ENCODE results near the gene FPR2.
"Not testable (repeated sequence)": the region's sequence is repeated elsewhere in the genome, so short reads cannot be mapped to it uniquely, and the experiment has no call there.

The FPR2 gene

DNA sequence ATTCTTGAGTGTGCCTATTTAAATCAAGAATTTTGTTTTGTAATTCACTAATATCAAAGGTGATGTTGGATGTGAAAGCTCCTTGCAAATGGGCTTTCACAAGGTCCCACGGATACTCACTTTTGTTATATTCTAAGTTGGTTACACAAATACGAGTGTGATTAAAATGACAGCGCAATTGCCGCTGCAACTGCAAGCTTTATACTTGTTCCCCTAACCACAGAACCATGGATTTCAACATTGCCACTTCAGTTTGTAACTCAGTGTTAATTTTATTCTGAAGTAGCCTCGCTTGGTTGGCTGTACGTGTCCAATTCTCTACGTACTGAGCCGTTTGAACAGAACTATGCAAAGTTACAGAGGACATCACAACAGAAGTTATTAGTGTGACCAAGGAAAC is 44.4 kb downstream of the FPR2 start:
- DNase-seq (ENCODE audit: low read depth in 2 of 2) = not testable (repeated sequence)

DNA sequence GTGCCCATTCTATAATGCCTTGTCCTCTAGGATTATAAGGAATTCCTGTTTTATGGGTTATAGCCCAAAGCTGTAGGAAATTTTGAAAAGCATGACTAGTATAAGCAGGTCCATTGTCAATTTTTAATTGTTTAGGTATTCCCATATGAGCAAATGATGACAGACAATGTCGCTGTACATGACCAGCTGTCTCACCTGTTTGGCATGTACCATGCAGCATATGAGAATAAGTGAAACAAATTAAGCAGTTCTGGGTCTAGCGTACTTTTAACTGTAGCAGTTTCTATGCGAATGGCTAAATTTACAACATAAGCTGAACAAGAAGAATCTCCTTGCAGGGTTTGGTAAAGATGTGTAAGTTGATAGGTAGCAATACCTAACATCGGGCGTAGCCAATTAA is 45.6 kb downstream of the FPR2 start:
- not testable (repeated sequence) for DNase-seq (ENCODE audit: low read depth in 2 of 2)

DNA sequence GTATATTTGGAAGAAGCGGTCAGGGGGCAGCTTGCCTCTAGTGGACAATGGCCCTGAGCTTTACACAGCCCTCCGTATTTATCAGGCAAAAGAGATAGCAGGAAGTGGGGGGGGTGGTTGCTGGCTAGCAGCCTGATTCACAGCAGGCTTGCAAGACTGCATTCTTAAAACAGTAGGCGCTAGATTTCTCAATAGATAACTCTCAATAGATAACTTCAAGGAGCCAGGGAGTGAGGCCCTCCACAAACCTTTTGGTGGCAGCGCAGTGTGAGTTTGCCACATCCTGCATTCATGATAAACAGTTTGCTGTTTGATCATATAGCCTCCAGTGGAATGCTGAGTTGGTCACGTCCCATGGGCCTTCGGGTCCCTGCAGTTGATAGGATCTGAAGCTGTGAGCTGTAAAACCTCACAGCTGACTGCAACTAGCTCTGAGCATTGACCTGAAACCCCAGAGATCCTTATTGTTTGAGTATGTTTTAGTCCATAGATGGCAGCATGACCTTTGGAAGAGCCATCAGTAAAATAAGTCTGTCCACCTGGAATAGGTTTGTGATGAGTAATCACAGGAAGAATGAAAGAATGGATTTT is 46.2 kb downstream of the FPR2 start:
- no peak for DNase-seq (ENCODE audit: low read depth in 2 of 2)

DNA sequence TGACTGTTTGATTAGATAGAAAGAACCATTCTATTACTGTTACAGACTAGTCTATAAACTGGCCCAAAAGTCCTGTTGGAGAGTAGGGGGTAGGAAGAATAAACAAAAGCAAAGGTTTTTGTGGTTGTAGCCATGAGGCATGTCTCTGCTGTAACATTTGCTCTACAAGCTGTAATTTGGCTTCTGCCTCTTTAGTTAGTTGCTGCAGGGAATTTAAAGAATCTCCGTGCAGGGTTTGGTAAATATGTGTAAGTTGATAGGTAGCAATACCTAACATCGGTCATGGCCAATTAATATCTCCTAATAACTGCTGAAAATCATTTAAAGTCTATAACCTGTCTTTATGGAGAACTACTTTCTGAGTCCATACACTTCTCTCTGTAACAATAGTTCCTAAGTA is 46.9 kb downstream of the FPR2 start:
- no peak for DNase-seq (ENCODE audit: low read depth in 2 of 2)

DNA sequence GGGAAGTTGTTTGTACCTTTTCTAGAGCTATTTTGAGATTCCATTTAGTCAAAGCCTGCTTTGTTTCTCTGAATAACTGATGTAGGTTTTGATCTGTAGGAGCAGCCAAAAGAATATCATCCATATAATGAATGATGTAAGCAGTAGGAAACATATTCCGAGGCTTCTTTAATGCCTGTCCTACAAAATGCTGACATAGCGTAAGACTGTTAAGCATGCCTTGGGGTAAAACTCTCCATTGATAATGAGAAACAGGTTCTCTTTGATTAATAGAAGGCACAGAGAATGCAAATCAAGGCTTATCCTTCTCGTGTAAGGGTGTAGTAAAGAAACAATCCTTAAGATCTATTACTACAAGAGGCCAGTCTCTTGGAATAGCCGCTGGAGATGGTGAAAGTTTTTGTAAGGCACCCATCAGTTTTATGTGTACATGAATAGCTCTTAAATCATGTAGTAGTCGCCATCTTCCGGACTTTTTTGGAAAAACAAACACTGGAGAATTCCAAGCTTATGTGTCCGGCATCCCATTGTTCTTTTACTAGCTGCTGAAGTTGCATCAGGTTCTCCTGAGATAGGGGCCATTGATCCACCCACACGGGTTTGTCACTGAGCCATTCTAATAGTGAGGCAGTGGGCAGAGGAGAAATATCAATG is 47.5 kb downstream of the FPR2 start:
- DNase-seq (ENCODE audit: low read depth in 2 of 2) = no peak

DNA sequence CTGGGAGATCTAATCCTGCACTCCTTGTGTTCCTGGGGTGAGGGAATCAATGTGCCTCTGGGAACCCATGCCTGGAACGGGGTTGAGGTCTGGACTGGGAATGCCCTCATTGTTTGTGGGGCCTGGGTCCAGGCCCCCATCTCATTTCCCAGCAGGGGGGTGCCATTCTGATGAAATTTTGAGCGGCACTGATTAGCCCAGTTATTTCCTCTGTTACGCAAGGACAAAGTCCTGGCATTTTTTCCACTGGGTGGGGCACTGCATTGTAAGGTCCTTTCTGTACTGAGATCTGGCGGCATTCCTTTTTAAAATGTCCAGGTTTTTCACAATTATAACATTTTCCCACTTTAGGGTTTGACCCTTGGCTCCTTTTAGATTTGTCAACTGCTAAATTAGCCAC is 48.8 kb downstream of the FPR2 start:
- DNase-seq (ENCODE audit: low read depth in 2 of 2) = no peak

DNA sequence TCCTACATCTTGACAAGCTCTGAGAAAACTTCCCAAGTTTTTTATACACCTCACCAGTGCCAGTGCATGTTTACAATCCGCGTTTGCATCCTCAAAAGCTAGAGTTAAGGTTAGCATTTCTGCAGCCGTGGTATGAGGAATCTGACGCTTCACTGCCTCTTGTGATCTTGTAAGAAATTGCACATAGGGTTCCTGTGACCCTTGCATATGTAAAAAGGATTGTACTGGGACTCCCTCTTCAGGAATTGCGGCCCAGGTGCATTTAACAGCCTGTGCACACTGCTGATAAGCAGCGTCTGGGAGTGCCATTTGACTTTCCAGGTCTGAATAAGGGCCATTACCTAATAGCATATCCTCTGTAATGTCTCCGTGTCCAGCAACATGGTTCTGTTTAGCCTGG is 49.2 kb downstream of the FPR2 start:
- no peak for DNase-seq (ENCODE audit: low read depth in 2 of 2)

DNA sequence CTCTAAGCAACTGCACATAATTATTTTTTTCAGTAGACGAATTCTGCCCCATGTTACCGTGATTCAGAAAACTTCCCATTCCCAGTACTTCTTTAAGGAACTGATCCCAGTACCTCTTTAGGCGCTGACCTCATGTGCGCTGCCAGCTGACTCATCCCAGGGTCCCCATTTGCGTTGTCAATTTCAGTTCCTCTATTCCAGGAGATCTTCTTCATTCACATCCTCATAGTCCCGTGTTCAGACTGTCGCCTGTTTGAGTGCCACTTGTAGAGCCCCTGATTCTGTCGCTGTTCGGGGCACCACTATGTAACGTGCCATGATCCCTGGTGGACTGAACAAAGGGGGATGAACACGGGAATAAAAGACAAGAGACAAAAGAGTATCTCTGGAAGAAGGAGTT is 50.4 kb downstream of the FPR2 start:
- no peak for DNase-seq (ENCODE audit: low read depth in 2 of 2)

DNA sequence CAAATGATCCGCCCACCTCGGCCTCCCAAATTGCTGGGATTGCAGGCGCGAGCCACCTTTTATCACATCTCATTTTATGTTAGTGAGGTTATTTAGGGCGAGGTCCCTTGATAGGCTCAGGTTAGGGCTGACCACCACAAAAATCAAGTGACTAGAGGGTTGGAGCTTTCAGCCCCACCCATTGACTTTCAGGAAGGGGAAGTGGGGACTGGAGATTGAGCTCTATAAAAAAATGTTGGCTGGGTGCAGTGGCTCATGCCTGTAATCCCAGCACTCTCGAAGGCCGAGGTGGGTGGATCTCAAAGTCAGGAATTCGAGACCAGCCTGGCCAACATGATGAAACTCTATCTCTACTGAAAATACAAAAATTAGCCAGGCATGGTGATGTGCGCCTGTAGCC is 54.1 kb downstream of the FPR2 start:
- DNase-seq (ENCODE audit: low read depth in 2 of 2) = no peak

DNA sequence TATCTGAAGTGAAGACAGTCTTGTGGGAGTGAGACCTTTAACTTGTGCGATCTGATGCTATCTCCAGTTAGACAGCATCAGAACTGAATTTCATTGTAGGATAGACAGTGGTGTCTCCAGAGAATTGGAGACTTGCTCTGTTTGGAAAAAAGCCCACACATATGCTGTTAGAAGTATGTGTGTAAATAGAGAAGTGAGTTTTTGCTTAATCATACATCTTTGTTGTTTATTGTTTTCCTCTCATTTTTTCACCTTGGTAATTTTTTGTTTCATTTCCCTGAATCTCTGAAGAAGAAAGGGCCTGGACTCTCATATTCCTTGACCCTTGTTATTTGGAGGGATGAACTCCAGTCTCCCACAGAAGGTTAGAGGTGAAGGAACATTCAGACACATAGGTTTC is 55.7 kb downstream of the FPR2 start:
- DNase-seq (ENCODE audit: low read depth in 2 of 2) = no peak

DNA sequence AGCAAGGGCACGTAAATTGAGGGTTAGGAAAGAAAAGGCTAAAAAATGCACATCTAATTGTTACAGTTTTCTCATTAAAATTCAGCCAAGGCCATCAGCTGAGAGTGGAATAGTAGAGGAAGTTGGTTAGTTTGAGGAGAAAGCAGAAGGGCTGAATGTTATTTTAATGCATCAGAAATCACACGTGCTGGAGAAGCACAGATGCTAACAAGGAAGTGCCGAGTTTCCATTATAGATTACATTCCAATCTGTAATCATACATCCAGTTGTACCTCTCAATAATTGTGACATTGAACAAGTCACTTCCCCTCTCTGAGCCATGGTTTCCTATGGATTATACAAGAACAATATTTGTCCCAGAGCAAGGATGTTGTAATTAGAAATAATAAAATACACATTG is 59.0 kb downstream of the FPR2 start:
- DNase-seq (ENCODE audit: low read depth in 2 of 2) = no peak

Data from stimulated activated CD4-positive, alpha-beta T cell treated with anti-CD3 and anti-CD28 coated beads, Interleukin-4, amount 100 ng/mL, for 48 hours (primary cell).